Measurements from ENCODE around the gene UVRAG.

UVRAG gene

GRCh38 chr11:75789521-75789920 is 25.5 kb upstream of the UVRAG start (continued):
- TF ChIP-seq ZNF704 (tag by site-specific recombination; IDR thresholded peaks at IDR 0.05), result no peak

DNA sequence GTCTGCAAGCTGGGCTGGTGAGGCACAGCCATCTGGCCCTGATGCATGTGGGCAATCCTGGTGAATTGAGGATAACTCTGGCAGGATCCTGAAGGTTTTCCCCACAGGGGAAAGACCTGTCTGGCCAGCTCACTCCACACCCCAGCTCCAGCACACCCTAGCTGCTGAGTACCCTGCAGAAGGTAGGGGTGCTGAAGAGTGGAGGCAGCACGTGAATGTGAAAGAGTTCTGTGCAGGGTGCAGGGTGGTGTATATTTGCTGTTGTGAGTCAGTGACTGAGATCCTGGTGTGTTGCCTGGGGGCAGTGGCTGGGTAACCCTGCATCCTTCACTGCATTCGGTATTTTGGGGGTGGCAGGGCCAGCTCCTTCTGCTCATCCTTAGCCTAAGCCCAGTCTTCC is 24.0 kb upstream of the UVRAG start:
- no peaks in the 10 kb centered on the region for H3K4me1 ChIP-seq (ENCODE audit: control insufficient read depth, insufficient read depth, low read length)
- H3K4me3 ChIP-seq (ENCODE audit: low read depth, low read length), result no peak overlapping the region
- TF ChIP-seq BCL11B (tag by site-specific recombination; IDR thresholded peaks at IDR 0.05; ENCODE audit: low read depth) (no peak), ZNF670 (tag by site-specific recombination; IDR thresholded peaks at IDR 0.05; ENCODE audit: low read depth) (no peak), ZNF366 (tag by site-specific recombination; conservative IDR thresholded peaks at IDR 0.05) (no peak), ZNF473 (tag by site-specific recombination; IDR thresholded peaks at IDR 0.05) (no peak), ZSCAN16 (tag by site-specific recombination; IDR thresholded peaks at IDR 0.05) (no peak), MEIS1 (CRISPR knock-in tag; IDR thresholded peaks at IDR 0.05; ENCODE audit: borderline replicate concordance) (no peak), ZNF510 (tag by site-specific recombination; IDR thresholded peaks at IDR 0.05; ENCODE audit: insufficient replicate concordance) (no peak), ZFP69B (tag by site-specific recombination; IDR thresholded peaks at IDR 0.05) (no peak), ZNF221 (tag by site-specific recombination; IDR thresholded peaks at IDR 0.05; ENCODE audit: borderline replicate concordance) (no peak), ZNF48 (tag by site-specific recombination; IDR thresholded peaks at IDR 0.05) (no peak), ZNF416 (tag by site-specific recombination; IDR thresholded peaks at IDR 0.05) (no peak), PRDM1 (tag by site-specific recombination; IDR thresholded peaks at IDR 0.05) (no peak)
- TF ChIP-seq, protein P1, sequence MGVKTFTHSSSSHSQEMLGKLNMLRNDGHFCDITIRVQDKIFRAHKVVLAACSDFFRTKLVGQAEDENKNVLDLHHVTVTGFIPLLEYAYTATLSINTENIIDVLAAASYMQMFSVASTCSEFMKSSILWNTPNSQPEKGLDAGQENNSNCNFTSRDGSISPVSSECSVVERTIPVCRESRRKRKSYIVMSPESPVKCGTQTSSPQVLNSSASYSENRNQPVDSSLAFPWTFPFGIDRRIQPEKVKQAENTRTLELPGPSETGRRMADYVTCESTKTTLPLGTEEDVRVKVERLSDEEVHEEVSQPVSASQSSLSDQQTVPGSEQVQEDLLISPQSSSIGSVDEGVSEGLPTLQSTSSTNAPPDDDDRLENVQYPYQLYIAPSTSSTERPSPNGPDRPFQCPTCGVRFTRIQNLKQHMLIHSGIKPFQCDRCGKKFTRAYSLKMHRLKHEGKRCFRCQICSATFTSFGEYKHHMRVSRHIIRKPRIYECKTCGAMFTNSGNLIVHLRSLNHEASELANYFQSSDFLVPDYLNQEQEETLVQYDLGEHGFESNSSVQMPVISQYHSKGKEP (tag by site-specific recombination; IDR thresholded peaks at IDR 0.05), result no peak
- H3K27ac ChIP-seq (ENCODE audit: extremely low read depth, low read depth, low read length), result no peak overlapping the region
- no peaks in the 10 kb centered on the region for H3K9me3 ChIP-seq (ENCODE audit: control insufficient read depth, insufficient read depth, low read depth, low read length)
- no peaks in the 10 kb centered on the region for H3K36me3 ChIP-seq (ENCODE audit: control insufficient read depth in 2 of 2, insufficient read depth in 1 of 2, low read length in 2 of 2)
- POLR2A ChIA-PET, result interaction anchor here (1.0 kb wide), 2 partner anchors 9 to 16 kb away, joined by 3 read pairs; no protein-coding TSS in a partner anchor
- CTCF ChIA-PET, result interaction anchor here (0.6 to 1.1 kb wide), 2 partner anchors 12 to 528 kb away, joined by 3 to 5 read pairs; no protein-coding TSS in a partner anchor

GRCh38 chr11:75792127-75792731 is 22.8 kb upstream of the UVRAG start:
- no peak overlapping the region for H3K4me3 ChIP-seq (ENCODE audit: low read depth, low read length)
- ChIA-PET POLR2A (no interaction called here), CTCF (interaction anchor here (0.8 to 2.5 kb wide), 4 partner anchors 11 to 527 kb away, joined by 4 to 15 read pairs (median 5); no protein-coding TSS in a partner anchor)
- no peaks in the 10 kb centered on the region for H3K9me3 ChIP-seq (ENCODE audit: control insufficient read depth, insufficient read depth, low read depth, low read length)
- H3K4me1 ChIP-seq (ENCODE audit: control insufficient read depth, insufficient read depth, low read length), result no peaks in the 10 kb centered on the region
- H3K36me3 ChIP-seq (ENCODE audit: control insufficient read depth in 2 of 2, insufficient read depth in 1 of 2, low read length in 2 of 2), result no peaks in the 10 kb centered on the region
- H3K27ac ChIP-seq (ENCODE audit: extremely low read depth, low read depth, low read length), result no peak overlapping the region
- TF ChIP-seq ZFHX2 (tag by site-specific recombination; conservative IDR thresholded peaks at IDR 0.05), result peak; percentile 56
- TF ChIP-seq KLF8 (tag by site-specific recombination; IDR thresholded peaks at IDR 0.05), result no peak
- TF ChIP-seq EGR2 (tag by site-specific recombination; IDR thresholded peaks at IDR 0.05; ENCODE audit: low read depth), result peak; percentile 24; the same call in 1 of the 2 replicates
- TF ChIP-seq ZNF133 (tag by site-specific recombination; IDR thresholded peaks at IDR 0.05), result no peak
- no peak for TF ChIP-seq GFI1B (tag by site-specific recombination; IDR thresholded peaks at IDR 0.05)

Measured in HEK293 (cell line).